MCF 10A (cell line): ENCODE data around the gene PTBP1. TPM values are rescaled to one million over a fixed set of nuclear protein-coding genes. Genes with fewer than 3 reads are reported as not detected.
"Not testable (repeated sequence)": the region's sequence is repeated elsewhere in the genome, so short reads cannot be mapped to it uniquely, and the experiment has no call there.

Experiments used
- BruUV-seq: library from RNA; stranded (reverse); fragments of 400-500 nt; replicated peaks from 2 replicates; lab custom pipeline; 2021; lab: Mats Ljungman, UMichigan
- CTCF ChIA-PET: fragments of 300-600 bp; sonication (Branson Sonifier 250); formaldehyde crosslinking; extraction: SDS; loops from one replicate; lab custom pipeline; 2021; ENCODE audit warnings: antibody characterized with exemption, inconsistent platforms; lab: Yijun Ruan, JAX
- POLR2A ChIA-PET: fragments of 300-600, 350-650 bp; sonication (Branson Sonifier 250); formaldehyde crosslinking; extraction: SDS; loops from one replicate; lab custom pipeline; 2020; ENCODE audit warnings: antibody characterized with exemption, inconsistent platforms; lab: Yijun Ruan, JAX
- DNase-seq: peaks from one replicate; pipeline ENCODE4 v3.0.0-alpha.2; 2018; ENCODE audit not compliant: unreplicated experiment
- H3K27ac Mint-ChIP-seq: one replicate; pipeline ENCODE4 v1.8.0; 2022; ENCODE audit warnings: mild to moderate bottlenecking, low read depth, mixed read lengths; ENCODE audit not compliant: unreplicated experiment
- H3K27me3 Mint-ChIP-seq: one replicate; pipeline ENCODE4 v1.8.0; 2022; ENCODE audit warnings: mixed read lengths; ENCODE audit not compliant: insufficient read depth, unreplicated experiment
- H3K36me3 Mint-ChIP-seq: one replicate; pipeline ENCODE4 v1.8.0; 2022; ENCODE audit warnings: mild to moderate bottlenecking, moderate library complexity, mixed read lengths; ENCODE audit not compliant: insufficient read depth, unreplicated experiment
- H3K4me1 Mint-ChIP-seq: one replicate; pipeline ENCODE4 v1.8.0; 2022; ENCODE audit warnings: mixed read lengths; ENCODE audit not compliant: insufficient read depth, unreplicated experiment
- H3K4me3 Mint-ChIP-seq: one replicate; pipeline ENCODE4 v1.8.0; 2022; ENCODE audit warnings: mild to moderate bottlenecking, moderate library complexity, mixed read lengths; ENCODE audit not compliant: unreplicated experiment
- H3K9me3 Mint-ChIP-seq: one replicate; pipeline ENCODE4 v1.8.0; 2022; ENCODE audit warnings: mixed read lengths; ENCODE audit not compliant: unreplicated experiment
- intact Hi-C: fragments of 100-400 bp; cut with micrococcal nuclease; formaldehyde crosslinking; loops from 2 replicates; pipeline ENCODE4 v1.14.1; 2022
- total RNA-seq: library from RNA; stranded (reverse); gene quantifications from 2 replicates; pipeline ENCODE4 v1.2.3, GENCODE V29; 2022
- TF ChIP-seq, protein P1 (sequence below): fragments of 200-600 bp; IDR thresholded peaks from one replicate; pipeline ENCODE4 v1.8.0; 2022; ENCODE audit warnings: antibody characterized with exemption, mild to moderate bottlenecking; ENCODE audit not compliant: unreplicated experiment

The PTBP1 gene
- total RNA-seq, 1 experiment from 2014 or later, result 431 TPM

DNA sequence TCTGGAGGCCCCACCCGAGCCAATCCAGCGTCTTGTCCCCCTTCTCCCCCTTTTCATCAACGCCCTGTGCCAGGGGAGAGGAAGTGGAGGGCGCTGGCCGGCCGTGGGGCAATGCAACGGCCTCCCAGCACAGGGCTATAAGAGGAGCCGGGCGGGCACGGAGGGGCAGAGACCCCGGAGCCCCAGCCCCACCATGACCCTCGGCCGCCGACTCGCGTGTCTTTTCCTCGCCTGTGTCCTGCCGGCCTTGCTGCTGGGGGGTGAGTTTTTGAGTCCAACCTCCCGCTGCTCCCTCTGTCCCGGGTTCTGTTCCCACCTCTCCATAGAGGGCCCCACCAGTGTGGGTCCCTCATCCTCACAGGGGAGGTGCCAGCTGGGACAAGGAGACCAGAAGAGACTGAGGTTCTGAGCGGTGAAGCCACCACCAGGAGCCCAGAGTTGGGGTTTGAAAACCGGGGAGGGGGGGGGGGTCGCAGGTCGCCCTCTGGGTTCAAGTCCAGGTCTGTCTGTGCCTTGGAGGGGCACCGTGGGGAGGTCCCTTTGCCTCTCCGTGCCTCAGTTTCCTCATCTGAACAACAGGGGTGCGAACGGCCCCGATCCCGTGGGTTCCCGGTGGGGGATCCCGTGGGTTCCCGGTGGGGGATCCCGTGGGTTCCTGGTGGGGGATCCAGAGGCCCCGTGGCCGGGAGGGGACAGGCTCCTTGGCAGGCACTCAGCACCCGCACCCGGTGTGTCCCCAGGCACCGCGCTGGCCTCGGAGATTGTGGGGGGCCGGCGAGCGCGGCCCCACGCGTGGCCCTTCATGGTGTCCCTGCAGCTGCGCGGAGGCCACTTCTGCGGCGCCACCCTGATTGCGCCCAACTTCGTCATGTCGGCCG, 55.1 kb downstream of the PTBP1 start, which contains the start of gene ELANE:
ELANE (plus strand) TSS at position 168 of the 878 bp plus-strand sequence; CDS start at position 194, 26 bp downstream.
- CTCF ChIA-PET, result no interaction called here
- BruUV-seq, result no TSS peak
- POLR2A ChIA-PET, result no interaction called here

GRCh38 chr19:853014-853585, 55.8 kb downstream of the PTBP1 start:
- POLR2A ChIA-PET, result no interaction called here
- CTCF ChIA-PET, result no interaction called here
- Mint-ChIP-seq H3K36me3 (no peaks in the 10 kb centered on the region), H3K4me3 (no peak overlapping the region), H3K27me3 (no peaks in the 10 kb centered on the region), H3K4me1 (peaks cover 8% of the 10 kb centered on the region), H3K27ac (no peak overlapping the region), H3K9me3 (no peaks in the 10 kb centered on the region)
- TF ChIP-seq, protein P1, sequence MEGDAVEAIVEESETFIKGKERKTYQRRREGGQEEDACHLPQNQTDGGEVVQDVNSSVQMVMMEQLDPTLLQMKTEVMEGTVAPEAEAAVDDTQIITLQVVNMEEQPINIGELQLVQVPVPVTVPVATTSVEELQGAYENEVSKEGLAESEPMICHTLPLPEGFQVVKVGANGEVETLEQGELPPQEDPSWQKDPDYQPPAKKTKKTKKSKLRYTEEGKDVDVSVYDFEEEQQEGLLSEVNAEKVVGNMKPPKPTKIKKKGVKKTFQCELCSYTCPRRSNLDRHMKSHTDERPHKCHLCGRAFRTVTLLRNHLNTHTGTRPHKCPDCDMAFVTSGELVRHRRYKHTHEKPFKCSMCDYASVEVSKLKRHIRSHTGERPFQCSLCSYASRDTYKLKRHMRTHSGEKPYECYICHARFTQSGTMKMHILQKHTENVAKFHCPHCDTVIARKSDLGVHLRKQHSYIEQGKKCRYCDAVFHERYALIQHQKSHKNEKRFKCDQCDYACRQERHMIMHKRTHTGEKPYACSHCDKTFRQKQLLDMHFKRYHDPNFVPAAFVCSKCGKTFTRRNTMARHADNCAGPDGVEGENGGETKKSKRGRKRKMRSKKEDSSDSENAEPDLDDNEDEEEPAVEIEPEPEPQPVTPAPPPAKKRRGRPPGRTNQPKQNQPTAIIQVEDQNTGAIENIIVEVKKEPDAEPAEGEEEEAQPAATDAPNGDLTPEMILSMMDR, result no peak
- no TSS peak for BruUV-seq
- DNase-seq, result no peak
- intact Hi-C loops, result loop anchor here (10.0 kb wide), 1 partner anchor 132 kb away; the partner anchor contains the start of gene WDR18

More for the DNA sequence above, 55.1 kb downstream of the PTBP1 start, which contains the start of gene ELANE:
- Mint-ChIP-seq H3K27ac (no peak within 1 kb of the TSS), H3K36me3 (no peaks in the 10 kb centered on the region), H3K4me3 (no peak within 1 kb of the TSS), H3K27me3 (peaks cover 5% of the 10 kb centered on the region), H3K9me3 (no peaks in the 10 kb centered on the region), H3K4me1 (peaks cover 10% of the 10 kb centered on the region)
- TF ChIP-seq, protein P1, result no peak
- intact Hi-C loops, result loop anchor here (10.0 kb wide), 1 partner anchor 132 kb away; the partner anchor contains the start of gene WDR18
- DNase-seq, result no peak

- H3K27ac Mint-ChIP-seq, H3K9me3 Mint-ChIP-seq, BruUV-seq, DNase-seq, H3K4me1 Mint-ChIP-seq, H3K36me3 Mint-ChIP-seq, POLR2A ChIA-PET, H3K4me3 Mint-ChIP-seq, H3K27me3 Mint-ChIP-seq: not testable (repeated sequence)
- CTCF ChIA-PET, result interaction anchor here (0.6 kb wide), 3 partner anchors 75 to 1758 kb away, joined by 3 to 5 read pairs (median 3); no protein-coding TSS in a partner anchor
- intact Hi-C loops, result loop anchor here (10.0 kb wide), 1 partner anchor 131 kb away; the partner anchor contains the start of gene WDR18
Observed at GRCh38 chr19:853614-854220, 56.5 kb downstream of the PTBP1 start.

DNA sequence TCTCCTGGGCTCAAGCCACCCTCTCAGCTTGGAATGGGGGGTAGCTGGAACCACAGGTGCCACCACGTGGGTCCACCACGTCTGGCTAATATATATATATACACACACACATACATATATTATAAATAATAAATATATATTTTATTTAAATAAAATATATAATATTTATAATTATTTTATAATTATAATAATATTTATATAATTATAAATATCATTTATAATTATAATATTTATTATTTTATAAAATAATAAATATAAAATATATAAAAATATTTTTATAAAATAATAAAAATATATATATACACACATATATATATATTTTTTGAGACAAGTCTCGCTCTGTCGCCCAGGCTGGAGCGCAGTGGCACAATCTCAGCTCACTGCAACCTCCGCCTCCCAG, 57.3 kb downstream of the PTBP1 start:
- intact Hi-C loops, result loop anchor here (10.0 kb wide), 1 partner anchor 130 kb away; the partner anchor contains the start of gene WDR18
- TF ChIP-seq, protein P1, result no peak
- ChIA-PET CTCF (interaction anchor here (0.6 to 0.7 kb wide), 5 partner anchors 64 to 1757 kb away, joined by 3 to 5 read pairs (median 3); no protein-coding TSS in a partner anchor), POLR2A (interaction anchor here (0.5 kb wide), 1 partner anchor 131 kb away, joined by 4 read pairs; no protein-coding TSS in a partner anchor)
- Mint-ChIP-seq H3K4me1 (peaks cover 8% of the 10 kb centered on the region), H3K9me3 (no peaks in the 10 kb centered on the region), H3K4me3 (no peak overlapping the region), H3K36me3 (no peaks in the 10 kb centered on the region), H3K27ac (no peak overlapping the region), H3K27me3 (no peaks in the 10 kb centered on the region)
- DNase-seq, result no peak
- BruUV-seq, result no TSS peak
